HG03108 (cell line): ENCODE results near the gene CACNA2D2.
A peak's percentile ranks its signal among the peaks of the same experiment; 100 is the strongest.

Source experiments
- ATAC-seq: cut with Tn5 transposase; IDR thresholded peaks from one replicate; pipeline ENCODE4 v1.9.1; 2021; ENCODE audit warnings: moderate library complexity; ENCODE audit not compliant: unreplicated experiment

Gene CACNA2D2

DNA sequence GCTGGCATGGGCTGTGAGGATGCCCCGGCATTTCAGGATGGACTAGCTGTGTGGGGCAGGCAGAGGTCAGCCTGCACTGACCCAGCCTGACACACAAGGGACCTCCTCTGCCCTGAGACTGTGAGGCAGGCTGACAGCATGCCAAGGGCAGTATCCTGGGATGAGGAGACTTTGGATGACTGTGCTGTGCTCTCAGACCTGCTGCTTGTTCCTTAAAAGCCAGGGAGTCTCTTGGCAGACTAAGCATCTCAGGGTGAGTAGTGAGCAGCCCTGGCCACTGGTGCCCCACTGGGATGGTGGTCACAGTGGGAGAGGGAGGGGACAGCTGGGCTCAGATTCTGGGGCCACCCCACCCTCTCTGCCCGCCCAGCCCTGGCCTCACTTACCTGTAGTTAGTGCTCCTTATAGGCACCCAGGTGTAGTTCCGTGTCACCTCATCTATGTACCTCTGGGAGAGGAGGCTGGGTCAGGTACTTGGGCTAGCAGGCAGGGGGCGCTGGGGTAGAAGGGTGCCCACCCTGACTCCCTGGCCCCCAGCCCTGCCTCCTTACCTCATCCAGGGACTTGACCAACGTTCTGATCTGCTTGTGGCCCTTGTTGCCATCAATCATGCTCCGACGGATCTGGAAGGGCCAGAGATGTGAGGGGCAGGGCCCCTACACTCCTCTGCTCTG lies 128.0 kb downstream of the CACNA2D2 start:
- ATAC-seq, result no peak

DNA sequence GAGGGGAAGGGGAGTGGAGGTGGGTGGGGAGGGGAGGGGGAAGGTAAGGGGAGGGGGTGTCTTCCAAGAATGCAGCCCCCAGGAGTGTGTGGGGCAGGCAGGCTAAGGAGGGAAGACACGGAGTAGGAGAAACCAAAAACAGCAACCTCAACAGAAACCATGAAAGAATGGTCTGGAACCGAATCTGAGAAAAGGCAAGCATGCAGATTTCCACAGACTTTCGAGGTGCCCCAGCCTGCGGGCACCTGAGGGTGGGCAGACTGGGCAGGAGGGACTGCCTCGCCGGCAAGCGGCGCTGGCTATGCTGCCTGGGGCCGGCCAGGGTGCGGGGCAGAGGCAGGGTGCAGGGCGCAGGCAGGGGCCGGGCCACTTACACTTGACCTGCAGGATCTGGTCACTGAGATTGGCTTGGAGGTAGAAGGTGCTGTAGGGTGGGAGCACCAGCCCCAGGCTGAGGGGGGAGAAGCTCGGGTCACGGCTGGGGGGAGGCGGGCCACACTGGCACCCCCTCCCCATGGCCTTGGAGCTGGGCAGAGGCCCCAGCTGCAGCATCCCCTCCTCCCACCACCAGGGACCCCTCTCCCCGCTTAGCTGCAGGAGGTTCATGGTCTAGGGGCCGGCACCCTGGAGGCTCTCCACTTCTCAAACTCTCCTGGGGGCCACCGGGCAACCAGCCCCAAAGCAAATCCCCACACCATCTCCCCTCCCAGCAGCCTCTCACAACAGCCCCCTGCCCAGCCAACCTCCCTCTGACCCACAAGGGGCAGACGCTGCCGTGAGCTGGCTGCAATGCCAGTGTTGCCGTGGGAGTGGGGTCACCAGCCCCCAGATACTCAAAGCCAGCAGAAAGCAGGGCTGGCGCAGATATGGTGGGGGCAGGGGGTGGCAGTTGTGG lies 128.8 kb downstream of the CACNA2D2 start:
- ATAC-seq, result no peak

DNA sequence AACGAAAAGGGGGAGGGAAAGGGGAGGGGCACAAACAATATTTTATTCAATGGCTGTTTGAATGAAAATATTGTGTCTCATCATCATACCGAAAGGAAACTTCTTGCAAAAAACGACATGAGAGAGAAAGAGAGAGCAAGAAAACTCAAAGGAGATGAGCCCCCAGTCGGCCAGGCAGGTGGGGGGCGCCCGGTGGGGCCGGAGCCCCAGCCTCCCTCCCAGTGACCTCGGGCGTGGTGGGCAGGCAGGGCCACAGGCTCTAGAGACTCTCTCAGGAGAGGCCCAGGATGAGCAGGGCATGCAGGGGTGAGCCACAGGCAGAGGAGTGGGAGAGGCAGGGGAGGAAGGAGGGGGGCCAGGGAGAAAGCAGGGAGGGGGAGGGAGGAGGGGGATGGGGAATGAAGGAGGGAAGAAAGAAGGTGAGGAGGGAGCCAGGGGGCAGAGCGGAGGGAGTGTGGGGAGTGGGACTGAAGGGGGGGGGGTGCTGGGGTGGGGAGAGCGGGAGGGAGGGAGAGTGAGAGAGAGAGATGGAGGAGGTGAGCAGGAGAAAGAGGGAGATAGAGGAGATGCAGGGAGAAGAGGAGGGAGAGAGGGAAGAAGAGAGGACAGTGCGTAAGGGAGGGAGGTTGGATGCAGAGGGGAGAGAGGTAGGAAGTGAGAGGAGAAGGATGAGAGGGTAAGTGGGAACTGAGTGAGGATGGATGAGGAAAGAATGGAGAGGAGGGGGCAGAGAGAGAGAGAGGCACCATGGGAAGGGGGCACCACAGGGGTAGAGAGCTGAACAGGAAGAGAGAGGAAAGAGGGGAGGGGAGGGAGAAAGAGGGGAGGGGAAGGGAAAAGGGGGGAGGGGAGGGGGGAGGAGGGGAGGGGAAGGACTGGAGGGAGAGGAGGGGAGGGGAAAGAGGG lies 130.0 kb downstream of the CACNA2D2 start:
- ATAC-seq, result no peak

DNA sequence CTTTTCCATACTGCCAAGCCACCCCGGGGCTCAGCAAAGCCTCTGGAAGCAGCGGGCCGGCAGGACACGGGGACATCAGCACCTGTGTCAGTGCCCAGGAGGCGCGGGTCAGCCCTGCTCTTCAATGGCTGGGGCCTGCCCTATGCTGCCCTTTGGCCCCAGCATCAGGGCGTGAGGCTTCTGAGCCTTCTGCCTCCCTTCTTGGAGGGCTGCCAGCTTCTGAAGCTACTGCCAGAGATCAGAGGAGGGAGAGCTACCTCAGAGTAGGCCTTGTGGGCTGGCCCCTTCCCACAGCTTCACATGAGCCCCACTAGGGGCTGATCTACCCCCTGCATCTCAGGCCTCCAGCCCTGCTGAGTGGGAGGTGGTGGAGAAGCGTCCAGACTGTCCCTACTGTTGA lies 131.1 kb downstream of the CACNA2D2 start:
- ATAC-seq, result no peak

DNA sequence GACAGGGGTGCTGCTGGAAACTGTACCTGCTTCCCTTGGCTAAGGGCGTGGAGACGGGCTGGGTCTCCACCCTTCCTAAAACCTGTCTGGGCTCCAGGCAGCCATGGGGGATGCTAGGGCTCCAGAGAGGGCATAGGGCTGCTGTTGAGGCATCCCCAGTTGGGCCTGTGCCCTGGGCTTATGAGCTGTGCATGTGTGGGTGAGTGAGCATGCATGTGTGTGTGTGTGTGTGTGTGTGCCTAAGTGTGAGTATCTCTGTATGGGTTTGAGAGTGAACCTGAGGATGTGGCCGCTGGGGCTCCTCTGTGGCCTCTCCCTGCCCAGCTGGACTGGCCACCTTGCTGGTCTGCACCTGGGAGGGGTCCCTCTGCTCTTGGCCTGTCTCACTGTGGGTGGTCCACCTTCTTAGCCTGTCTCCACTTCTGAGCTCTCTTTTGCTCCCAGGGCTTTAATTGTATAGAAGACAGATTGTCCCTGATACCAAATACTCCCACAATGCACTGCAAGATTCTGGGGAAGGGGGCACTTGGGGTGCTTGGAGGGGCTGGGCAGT lies 132.2 kb downstream of the CACNA2D2 start:
- ATAC-seq, result no peak

DNA sequence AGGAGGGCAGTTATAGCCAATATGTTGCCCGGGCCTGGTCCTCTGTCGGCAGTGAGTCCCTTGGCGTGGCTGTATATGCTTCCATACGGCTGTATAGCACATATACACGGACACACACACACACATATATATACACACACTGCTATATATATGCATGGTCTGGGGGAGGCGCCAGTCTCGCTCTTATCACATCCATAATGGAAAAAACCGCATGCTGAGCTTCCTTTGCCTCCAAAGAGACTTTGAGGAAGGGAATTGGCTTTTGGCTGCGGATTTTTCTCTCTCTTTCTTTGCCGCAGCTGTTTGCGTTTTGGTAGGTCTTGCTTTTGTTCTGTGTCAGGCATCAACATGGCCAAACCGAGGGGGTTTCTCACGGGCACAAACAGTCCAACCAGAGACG lies 132.8 kb downstream of the CACNA2D2 start:
- no peak for ATAC-seq

DNA sequence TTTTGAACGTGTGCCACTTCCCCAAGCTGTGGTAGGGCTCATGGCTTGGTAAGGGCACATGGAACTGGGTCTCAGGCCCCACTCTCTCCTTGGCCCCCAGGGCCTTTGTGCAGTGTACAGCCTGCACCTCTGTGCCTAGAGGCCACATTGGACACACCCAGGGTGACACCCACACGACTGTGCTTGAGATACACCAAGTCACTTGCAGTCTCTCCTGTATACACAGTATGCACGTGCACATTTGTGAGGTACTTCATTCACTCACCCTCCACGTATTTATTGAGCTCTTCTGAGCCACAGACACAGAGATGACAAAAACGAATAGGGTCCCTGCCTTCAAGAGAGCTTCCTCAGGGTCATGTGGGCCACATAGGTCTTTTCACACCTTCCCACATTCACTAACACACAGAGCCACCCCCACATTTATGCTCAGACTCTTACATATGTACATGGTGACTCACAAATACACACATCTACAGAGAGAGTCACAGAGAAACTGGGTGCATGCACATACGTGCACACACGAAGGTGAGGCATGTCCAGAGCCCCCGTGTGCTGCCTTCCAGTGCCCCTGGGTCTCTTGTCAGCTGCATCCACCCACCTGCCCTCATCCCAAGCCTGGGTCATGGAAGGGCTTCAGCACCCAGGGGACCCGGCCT lies 134.3 kb downstream of the CACNA2D2 start:
- ATAC-seq, result no peak

DNA sequence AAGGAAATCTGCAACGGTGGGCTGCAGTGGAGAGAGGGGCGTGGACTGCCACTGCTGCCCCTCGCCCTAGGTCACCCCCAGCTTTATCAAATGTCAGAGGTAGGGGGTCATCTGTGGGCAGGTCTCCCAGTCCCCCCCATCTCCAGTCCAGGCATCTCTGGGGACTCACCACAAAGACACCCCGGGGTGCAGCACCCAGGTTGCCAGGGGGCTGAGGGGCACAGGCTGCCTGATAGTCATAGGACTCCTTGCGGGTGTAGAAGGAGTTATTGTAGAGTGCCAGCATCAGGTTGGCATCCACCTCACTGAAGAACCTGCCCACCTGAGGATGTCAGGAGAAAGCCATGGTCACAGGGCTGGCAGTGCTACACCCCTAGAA lies 137.6 kb downstream of the CACNA2D2 start:
- ATAC-seq, result no peak

DNA sequence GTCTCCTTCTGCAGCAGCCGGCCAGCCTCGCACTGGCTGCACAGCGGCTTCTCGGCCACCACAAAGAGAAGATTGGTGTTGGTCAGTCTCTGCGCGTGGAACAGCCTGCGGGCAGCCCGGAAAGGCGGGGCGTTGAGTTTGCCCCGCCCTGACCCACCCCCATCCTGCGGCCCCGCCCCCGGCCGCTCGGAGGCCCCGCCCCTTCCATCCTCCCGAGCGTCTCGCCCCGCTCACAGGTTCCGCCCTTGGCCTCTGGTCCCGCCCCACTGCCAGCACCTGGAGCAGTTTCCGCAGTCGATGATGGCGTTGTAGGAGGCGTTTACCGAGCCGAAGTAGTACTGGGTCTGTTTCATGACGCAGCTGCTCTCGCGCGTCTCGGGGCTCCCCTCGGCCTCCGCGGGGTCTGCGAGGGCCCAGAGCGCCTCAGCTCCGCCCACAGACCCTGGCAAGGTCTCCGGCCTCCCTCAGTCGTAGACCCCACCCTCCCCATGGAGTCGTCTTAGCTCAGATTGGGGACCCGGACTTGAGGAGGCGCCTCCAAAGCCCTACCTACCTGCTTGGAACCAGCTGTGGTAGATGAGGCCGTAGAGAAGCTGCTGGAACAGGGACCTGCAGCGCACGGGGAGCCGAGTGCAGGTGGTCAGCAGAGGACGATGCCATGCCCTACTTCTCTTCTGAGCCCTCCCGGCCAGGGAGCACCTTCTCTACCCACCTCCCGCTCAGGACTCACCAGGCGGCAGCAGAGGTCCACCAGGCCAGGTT lies 138.2 kb downstream of the CACNA2D2 start:
- peak; percentile 85 for ATAC-seq

DNA sequence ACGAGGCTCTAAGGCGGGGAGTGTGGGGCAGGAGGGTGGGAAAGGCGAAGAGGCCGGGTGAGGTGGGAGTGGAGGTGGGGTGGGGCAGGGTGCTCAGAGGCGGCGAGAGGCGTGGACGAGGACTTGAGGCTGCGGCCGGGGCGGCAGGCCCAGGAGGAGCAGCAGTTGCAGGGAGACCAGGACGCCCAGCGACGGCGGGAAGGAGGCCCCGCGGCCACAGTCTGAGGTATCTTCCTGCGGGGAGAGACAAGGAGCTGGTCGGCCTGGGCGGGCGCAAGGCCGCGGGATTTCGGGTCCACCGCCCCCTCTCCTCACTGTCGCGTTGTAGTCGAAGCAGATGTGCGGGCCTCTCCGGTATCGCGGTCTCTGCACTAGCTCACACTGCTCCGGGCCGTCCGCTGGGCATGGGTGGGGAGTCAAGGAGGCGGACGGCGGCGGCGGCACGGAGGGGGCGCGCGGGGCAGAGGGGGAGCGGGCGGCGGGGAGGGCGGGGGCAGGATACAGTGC lies 138.8 kb downstream of the CACNA2D2 start:
- peak; percentile 5 for ATAC-seq

DNA sequence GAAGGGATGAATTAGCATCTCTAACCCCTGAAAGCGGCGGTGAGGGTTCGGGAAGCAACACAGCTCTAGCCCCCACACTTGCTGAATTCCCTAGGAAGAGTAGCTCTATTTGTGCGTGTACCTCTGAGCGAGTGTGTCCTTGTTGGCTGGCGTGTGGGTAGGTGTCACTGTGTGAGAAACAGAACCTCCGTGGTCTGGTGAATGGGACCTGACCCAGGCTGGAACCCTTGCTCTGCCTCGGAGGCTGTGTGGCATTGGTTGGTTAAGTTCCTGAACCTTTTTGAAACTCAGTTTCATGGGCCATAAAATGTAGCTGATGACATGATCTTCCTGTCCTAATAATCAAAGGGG lies 143.7 kb downstream of the CACNA2D2 start:
- ATAC-seq, result no peak

DNA sequence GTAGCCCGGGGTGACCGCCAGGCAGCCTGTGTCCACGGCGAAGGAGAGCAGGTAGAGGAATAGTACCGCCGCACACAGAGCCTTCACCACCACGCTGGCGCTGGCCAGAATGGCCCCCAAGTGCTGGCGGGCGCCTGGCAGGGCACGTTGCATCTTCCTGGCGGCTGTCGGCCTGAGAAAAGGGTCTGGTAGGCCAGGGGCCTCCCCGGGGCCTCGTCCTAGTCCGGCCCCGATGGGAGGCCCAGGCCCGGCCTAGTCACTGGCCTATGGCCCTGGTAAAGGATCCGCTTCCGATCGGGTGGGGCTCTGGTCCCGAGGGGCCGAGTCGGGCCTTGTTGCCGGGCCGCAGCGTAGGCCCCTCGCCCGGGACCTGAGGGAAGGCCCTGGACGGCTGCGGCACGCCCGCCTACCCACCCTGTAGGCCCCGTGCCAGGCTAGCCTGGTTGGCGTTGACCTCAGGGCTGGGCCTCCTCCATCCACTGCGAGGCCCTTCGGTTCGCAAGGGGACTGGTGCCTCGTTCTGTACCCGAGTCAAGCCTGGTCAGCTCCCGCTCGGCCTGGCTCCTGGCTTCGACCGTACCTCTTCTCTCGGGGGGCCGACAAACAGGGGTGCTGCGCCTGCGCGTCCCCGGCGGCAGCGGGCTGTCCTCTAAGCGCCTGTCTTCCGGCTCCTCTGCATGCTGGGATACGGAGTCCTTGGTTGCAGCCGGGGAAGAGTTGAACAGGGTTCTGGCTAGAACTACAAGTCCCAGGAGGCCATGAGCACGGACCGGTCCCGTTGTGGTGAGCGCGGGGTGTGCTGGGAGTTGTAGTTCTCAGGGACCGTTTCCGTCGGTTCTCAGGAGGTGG lies 144.3 kb downstream of the CACNA2D2 start, which contains the start of gene TMEM115:
TMEM115 (minus strand) TSS at position 611 of the 849 bp plus-strand sequence; CDS start at position 153, 458 bp downstream.
- peak; percentile 97 for ATAC-seq

DNA sequence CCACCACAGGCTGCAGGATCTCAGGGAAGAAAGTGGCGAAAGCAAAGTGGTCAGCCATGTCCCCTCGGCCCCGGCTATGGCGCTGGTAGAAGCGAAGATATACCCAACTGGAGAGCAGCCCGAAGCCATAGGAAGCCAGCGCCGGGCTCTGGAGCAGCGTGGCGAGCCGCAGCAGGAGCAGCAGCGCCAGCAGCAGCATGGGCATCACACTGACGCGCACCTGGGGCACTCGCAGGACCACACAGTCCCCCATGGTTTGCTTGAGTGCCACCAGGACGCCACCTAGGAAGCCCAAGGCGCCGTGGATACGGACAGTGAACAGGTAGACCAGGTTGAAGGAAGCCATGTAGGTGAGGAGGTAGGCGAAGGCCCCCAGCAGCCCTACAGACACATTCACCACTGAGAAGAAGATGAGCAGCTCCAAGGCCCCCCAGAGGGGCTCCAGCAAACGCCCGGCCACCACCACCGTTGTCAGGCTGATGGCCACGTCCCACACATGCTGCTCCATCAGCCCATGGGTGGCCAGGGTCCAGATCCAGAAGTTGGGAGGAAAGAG lies 145.0 kb downstream of the CACNA2D2 start:
- no peak for ATAC-seq

DNA sequence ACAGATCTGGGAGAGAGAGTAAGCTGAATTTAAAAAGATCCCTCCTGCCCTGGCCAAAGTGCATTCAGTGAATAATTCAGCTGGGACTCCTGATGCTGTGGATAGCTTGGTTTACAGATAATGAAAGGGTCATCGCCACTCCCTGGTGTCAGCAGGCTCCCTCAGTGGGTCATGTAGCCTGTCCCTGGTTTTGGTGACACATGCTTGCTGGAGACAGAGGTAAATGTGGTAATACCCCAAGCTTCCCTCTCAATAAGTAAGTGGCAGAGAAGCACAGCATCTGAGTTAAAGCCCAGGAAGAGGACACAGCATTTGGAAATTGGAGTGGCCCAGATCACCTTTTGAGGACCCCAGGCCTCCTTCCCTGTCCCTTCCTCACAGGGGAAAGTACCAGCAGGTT lies 146.0 kb downstream of the CACNA2D2 start:
- no peak for ATAC-seq

DNA sequence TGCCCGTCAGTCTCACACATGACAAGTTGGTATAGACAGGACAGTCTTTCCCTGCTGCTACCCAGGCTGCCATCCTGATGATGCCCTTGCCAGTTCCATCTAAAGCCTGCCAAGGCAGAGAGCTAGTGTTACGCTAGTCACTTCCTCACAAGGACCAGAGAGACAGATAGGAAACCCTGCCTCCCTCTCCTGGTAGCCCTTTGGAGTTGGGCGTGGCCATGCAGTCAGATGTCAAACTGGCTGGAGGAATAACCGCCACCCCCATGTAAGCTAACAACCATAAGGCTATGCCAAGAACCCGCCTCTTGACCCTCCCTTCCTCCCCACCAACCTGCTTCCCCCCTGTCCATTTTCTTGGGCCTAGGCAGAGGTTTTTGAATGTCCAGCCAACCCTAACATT lies 146.9 kb downstream of the CACNA2D2 start:
- no peak for ATAC-seq

DNA sequence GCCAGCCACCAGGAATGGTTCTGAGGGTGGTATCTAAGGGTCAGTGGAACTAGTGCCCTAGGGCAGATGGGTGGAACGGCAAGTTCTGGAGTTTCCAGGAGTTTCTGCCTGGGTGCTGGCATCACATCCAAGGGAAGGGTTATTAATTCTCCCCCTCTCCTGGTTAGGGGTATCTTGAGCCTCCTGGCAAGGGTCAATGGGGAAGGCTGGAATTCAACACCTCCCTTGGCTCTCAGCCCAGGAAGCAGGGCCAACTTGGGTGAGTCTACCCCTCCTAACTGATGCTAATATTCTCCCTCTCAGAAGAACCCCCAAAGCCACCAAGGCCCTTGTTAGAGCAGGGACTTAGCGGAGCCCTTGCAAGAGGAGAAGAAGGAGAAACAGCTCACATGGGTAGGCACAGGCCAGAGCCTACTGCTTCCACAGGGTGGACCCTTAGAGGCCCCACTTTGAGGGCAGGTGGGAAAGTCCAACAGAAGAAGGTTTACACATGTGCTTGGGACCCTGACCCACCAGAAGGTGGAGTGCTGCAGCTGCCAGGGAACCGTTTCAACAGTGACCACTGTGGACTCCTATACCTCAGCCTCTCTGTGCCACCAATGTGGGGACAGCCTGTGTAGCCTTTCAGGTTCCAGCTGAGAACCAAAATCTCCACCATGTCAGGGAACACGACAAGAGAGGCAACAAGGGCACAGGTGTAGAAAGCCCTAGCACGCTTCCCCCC lies 147.4 kb downstream of the CACNA2D2 start:
- no peak for ATAC-seq

DNA sequence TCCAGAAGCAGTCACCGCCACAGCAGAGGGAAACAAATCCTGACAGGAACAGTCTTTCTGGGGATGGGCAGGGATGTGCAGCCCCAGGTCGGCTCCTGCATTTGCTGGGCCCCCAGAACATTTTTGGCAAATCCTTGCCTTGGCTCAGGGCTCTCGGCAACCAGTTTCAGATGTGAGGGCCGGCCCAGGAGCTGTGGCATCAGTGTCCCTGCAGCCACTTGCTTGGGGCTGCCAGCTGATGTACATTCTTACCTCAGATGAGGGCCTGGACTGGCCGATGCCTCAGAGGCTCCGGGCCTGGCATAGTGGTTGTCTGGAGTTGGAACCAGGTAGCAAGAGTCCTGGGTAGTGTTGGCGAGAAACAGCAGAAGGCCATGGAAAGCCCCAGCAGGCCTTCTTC lies 148.6 kb downstream of the CACNA2D2 start:
- ATAC-seq, result no peak
